Measurements from ENCODE around the gene TSN.

TSN gene

GRCh38 chr2:121736462-121737336 is 18.8 kb upstream of the TSN start, which contains the start of gene NIFK:
TSS of gene NIFK (minus strand) at chr2:121736875. CDS start at chr2:121736850, 25 bp downstream.
- no peak for TF ChIP-seq CTCF (IDR thresholded peaks at IDR 0.05; ENCODE audit: control extremely low read depth, extremely low read depth, low read depth, missing control alignments)
- CTCF ChIA-PET: interaction anchor here (1.0 to 3.0 kb wide), 5 partner anchors 11 to 335 kb away, joined by 3 to 9 read pairs (median 4); no protein-coding TSS in a partner anchor
- peak; percentile 100 for DNase-seq (ENCODE audit: extremely low spot score)
- POLR2A ChIA-PET: interaction anchor here (0.5 to 2.9 kb wide), 6 partner anchors 37 to 206 kb away, joined by 3 to 15 read pairs (median 7); partner anchors contain the start of gene RNU4ATAC

GRCh38 chr2:121740973-121741372 is 14.5 kb upstream of the TSN start:
- TF ChIP-seq CTCF (IDR thresholded peaks at IDR 0.05; ENCODE audit: control extremely low read depth, extremely low read depth, low read depth, missing control alignments): no peak
- ChIA-PET POLR2A (interaction anchor here (0.6 kb wide), 1 partner anchor 29 kb away, joined by 4 read pairs; no protein-coding TSS in a partner anchor), CTCF (no interaction called here)
- no peak for DNase-seq (ENCODE audit: extremely low spot score)

GRCh38 chr2:121741450-121741849 is 14.0 kb upstream of the TSN start:
- ChIA-PET POLR2A (interaction anchor here (0.6 kb wide), 1 partner anchor 28 kb away, joined by 4 read pairs; no protein-coding TSS in a partner anchor), CTCF (no interaction called here)
- no peak for TF ChIP-seq CTCF (IDR thresholded peaks at IDR 0.05; ENCODE audit: control extremely low read depth, extremely low read depth, low read depth, missing control alignments)
- DNase-seq (ENCODE audit: extremely low spot score): no peak

GRCh38 chr2:121746071-121746578 is 9.3 kb upstream of the TSN start:
- TF ChIP-seq CTCF (IDR thresholded peaks at IDR 0.05; ENCODE audit: control extremely low read depth, extremely low read depth, low read depth, missing control alignments): no peak
- POLR2A ChIA-PET: no interaction called here
- CTCF ChIA-PET: no interaction called here
- DNase-seq (ENCODE audit: extremely low spot score): no peak

- CTCF ChIA-PET: interaction anchor here (1.3 to 1.4 kb wide), 2 partner anchors 217 to 346 kb away, joined by 4 read pairs; partner anchors contain the start of gene RNU4ATAC
- POLR2A ChIA-PET: no interaction called here
- TF ChIP-seq CTCF (IDR thresholded peaks at IDR 0.05; ENCODE audit: control extremely low read depth, extremely low read depth, low read depth, missing control alignments): peak; percentile 6
Observed at GRCh38 chr2:121748202-121748601, 7.2 kb upstream of the TSN start.

GRCh38 chr2:121754851-121755236 is 607 bp upstream of the TSN start:
- CTCF ChIA-PET: interaction anchor here (1.2 kb wide), 1 partner anchor 224 kb away, joined by 3 read pairs; the partner anchor contains the start of gene RNU4ATAC
- DNase-seq (ENCODE audit: extremely low spot score): no peak
- no peak for TF ChIP-seq CTCF (IDR thresholded peaks at IDR 0.05; ENCODE audit: control extremely low read depth, extremely low read depth, low read depth, missing control alignments)
- POLR2A ChIA-PET: no interaction called here

More at GRCh38 chr2:121748202-121748601, 7.2 kb upstream of the TSN start:
- no peak for DNase-seq (ENCODE audit: extremely low spot score)
